ENCODE measurements around the gene HOXA5.

HOXA5 gene

DNA sequence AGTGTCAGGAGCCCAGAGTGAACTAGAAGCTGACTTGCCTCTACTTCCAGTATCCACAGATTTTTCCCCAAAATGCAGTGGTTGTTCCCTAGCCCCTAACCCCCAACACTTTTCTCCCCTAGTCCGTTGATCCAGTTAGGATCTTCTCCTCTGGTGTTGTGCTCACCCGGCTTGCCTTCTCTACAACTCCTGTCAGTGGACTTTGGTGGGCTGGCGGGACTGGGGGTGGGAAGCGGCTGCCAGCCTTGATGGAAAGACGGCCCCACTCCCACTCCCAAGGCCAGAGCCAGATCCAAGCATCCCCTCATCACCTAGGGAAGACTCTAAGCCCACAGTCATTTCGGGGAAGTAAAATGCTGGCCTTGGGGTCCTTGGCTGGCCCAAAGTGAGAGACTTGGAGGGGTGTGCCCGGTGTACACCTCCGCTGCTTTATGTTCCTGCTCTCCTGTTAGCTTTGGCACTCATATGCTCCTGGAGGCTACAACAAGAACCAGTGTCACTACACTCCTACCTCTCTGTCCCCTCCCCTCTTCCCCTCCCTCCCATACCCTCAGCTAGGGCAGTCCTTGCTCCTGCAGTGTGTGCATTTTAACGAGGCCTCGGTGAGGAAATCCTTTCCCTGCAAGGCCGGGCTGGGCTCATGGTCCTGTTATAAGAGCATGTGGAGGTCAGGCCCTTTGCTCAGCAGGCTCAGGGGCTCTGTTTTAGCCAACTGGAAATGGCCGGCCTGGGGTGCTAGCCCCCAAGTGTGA lies 31.6 kb upstream of the HOXA5 start (continued):
- TF ChIP-seq, protein P1, sequence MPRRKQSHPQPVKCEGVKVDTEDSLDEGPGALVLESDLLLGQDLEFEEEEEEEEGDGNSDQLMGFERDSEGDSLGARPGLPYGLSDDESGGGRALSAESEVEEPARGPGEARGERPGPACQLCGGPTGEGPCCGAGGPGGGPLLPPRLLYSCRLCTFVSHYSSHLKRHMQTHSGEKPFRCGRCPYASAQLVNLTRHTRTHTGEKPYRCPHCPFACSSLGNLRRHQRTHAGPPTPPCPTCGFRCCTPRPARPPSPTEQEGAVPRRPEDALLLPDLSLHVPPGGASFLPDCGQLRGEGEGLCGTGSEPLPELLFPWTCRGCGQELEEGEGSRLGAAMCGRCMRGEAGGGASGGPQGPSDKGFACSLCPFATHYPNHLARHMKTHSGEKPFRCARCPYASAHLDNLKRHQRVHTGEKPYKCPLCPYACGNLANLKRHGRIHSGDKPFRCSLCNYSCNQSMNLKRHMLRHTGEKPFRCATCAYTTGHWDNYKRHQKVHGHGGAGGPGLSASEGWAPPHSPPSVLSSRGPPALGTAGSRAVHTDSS (tag by site-specific recombination; IDR thresholded peaks at IDR 0.05) = no peak
- TF ChIP-seq KLF7 (tag by site-specific recombination; IDR thresholded peaks at IDR 0.05; ENCODE audit: borderline replicate concordance) = no peak
- TF ChIP-seq, protein P2, sequence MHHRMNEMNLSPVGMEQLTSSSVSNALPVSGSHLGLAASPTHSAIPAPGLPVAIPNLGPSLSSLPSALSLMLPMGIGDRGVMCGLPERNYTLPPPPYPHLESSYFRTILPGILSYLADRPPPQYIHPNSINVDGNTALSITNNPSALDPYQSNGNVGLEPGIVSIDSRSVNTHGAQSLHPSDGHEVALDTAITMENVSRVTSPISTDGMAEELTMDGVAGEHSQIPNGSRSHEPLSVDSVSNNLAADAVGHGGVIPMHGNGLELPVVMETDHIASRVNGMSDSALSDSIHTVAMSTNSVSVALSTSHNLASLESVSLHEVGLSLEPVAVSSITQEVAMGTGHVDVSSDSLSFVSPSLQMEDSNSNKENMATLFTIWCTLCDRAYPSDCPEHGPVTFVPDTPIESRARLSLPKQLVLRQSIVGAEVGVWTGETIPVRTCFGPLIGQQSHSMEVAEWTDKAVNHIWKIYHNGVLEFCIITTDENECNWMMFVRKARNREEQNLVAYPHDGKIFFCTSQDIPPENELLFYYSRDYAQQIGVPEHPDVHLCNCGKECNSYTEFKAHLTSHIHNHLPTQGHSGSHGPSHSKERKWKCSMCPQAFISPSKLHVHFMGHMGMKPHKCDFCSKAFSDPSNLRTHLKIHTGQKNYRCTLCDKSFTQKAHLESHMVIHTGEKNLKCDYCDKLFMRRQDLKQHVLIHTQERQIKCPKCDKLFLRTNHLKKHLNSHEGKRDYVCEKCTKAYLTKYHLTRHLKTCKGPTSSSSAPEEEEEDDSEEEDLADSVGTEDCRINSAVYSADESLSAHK (tag by site-specific recombination; IDR thresholded peaks at IDR 0.05) = no peak
- TF ChIP-seq, protein P3, sequence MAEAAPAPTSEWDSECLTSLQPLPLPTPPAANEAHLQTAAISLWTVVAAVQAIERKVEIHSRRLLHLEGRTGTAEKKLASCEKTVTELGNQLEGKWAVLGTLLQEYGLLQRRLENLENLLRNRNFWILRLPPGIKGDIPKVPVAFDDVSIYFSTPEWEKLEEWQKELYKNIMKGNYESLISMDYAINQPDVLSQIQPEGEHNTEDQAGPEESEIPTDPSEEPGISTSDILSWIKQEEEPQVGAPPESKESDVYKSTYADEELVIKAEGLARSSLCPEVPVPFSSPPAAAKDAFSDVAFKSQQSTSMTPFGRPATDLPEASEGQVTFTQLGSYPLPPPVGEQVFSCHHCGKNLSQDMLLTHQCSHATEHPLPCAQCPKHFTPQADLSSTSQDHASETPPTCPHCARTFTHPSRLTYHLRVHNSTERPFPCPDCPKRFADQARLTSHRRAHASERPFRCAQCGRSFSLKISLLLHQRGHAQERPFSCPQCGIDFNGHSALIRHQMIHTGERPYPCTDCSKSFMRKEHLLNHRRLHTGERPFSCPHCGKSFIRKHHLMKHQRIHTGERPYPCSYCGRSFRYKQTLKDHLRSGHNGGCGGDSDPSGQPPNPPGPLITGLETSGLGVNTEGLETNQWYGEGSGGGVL (tag by site-specific recombination; IDR thresholded peaks at IDR 0.05) = peak; percentile 85

DNA sequence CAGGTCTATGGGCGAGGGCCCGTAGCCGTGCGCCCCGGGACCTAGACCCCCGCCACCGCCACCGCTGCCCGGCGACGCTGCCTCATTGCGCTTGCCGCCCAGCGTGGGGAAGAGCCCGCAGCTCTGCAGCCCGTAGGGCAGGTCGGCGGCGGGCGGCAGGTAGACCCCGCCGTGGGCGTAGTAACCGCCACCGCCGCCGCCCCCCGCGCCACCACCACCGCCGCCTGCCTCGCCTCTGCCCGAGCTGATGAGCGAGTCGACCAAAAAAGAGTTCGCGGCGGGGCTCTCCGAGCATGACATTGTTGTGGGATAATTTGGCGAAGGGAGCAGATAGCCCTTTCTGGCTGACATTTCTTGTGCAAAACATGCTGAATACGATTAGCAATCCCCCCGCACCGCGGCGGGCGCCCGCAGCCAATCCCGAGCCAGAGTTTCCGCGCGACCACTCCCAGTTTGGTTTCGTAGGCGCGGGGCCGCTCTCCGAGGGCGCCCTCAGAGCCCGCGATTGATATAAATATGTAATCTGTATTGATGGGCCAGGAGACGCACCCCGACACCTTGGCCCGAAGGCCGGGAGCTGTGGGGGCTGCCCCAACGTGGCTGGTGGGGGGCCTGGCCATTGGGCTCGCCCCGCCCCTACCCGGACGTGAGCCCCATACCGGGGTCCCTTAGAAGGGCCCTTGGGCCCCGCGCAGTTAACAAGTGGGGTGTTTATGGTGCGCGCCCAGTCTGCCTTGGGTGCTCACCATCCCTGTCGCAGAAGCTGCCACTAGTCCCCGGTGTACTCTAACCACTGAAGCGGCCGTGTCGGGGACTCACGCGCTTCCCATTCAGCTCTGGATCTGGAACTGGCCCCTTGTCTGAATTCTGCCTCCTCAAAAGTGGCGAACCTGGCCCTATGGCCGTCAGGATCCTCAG lies 30.7 kb upstream of the HOXA5 start, which contains the start of gene HOXA10:
HOXA10 (minus strand) TSS at position 365 of the 918 bp plus-strand sequence; CDS start at position 351, 14 bp downstream.
- Histone ChIP-seq H3K36me3 (ENCODE audit: control insufficient read depth in 2 of 2, insufficient read depth in 1 of 2, low read length in 2 of 2) (peaks cover 8% of the 10 kb centered on the region in 2 experiments), H3K4me1 (ENCODE audit: control insufficient read depth, insufficient read depth, low read length) (peaks cover 10% of the 10 kb centered on the region), H3K27ac (ENCODE audit: extremely low read depth, low read depth, low read length) (peak within 1 kb of the TSS; percentile 100), H3K9me3 (ENCODE audit: control insufficient read depth, insufficient read depth, low read depth, low read length) (no peaks in the 10 kb centered on the region), H3K4me3 (ENCODE audit: low read depth, low read length) (peak within 1 kb of the TSS; percentile 76)
- ChIA-PET CTCF (interaction anchor here (0.7 to 2.2 kb wide), 2 partner anchors 10 to 60 kb away, joined by 3 to 7 read pairs; partner anchors contain the start of gene HOXA11), POLR2A (interaction anchor here (1.1 to 11.2 kb wide), 10 partner anchors 8 to 1312 kb away, joined by 3 to 237 read pairs (median 4); partner anchors contain the start of genes HOXA11, HOXA13 and HOXA6)
- TF ChIP-seq ZNF302 (tag by site-specific recombination; IDR thresholded peaks at IDR 0.05; ENCODE audit: low read depth) (no peak), ZNF335 (tag by site-specific recombination; conservative IDR thresholded peaks at IDR 0.05) (peak; percentile 81), GLIS2 (tag by site-specific recombination; IDR thresholded peaks at IDR 0.05) (peak; percentile 75), ZFP3 (tag by site-specific recombination; IDR thresholded peaks at IDR 0.05; ENCODE audit: low read depth) (no peak), ZSCAN30 (tag by site-specific recombination; IDR thresholded peaks at IDR 0.05) (peak; percentile 62; the same call in 1 of the 2 replicates), ZEB2 (tag by site-specific recombination; IDR thresholded peaks at IDR 0.05) (peak; percentile 69), PRDM1 (tag by site-specific recombination; IDR thresholded peaks at IDR 0.05) (no peak), BCL11B (tag by site-specific recombination; IDR thresholded peaks at IDR 0.05; ENCODE audit: low read depth) (peak; percentile 46; the same call in 1 of the 2 replicates), ZFP41 (tag by site-specific recombination; IDR thresholded peaks at IDR 0.05; ENCODE audit: borderline replicate concordance) (no peak), KLF8 (tag by site-specific recombination; IDR thresholded peaks at IDR 0.05) (peak; percentile 66; the same call in 1 of the 2 replicates), ZBTB48 (tag by site-specific recombination; IDR thresholded peaks at IDR 0.05) (peak; percentile 63; the same call in 1 of the 2 replicates), ZNF394 (tag by site-specific recombination; IDR thresholded peaks at IDR 0.05; ENCODE audit: borderline replicate concordance) (peak; percentile 19; the same call in 1 of the 2 replicates), ZNF341 (tag by site-specific recombination; IDR thresholded peaks at IDR 0.05; ENCODE audit: low read depth) (peak; percentile 52), KLF1 (tag by site-specific recombination; IDR thresholded peaks at IDR 0.05) (no peak), FEZF1 (tag by site-specific recombination; IDR thresholded peaks at IDR 0.05) (no peak)
- TF ChIP-seq, protein P4, sequence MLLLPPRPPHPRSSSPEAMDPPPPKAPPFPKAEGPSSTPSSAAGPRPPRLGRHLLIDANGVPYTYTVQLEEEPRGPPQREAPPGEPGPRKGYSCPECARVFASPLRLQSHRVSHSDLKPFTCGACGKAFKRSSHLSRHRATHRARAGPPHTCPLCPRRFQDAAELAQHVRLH (tag by site-specific recombination; IDR thresholded peaks at IDR 0.05) = no peak
- TF ChIP-seq, protein P5, sequence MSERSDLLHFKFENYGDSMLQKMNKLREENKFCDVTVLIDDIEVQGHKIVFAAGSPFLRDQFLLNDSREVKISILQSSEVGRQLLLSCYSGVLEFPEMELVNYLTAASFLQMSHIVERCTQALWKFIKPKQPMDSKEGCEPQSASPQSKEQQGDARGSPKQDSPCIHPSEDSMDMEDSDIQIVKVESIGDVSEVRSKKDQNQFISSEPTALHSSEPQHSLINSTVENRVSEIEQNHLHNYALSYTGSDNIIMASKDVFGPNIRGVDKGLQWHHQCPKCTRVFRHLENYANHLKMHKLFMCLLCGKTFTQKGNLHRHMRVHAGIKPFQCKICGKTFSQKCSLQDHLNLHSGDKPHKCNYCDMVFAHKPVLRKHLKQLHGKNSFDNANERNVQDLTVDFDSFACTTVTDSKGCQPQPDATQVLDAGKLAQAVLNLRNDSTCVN (tag by site-specific recombination; optimal IDR thresholded peaks at IDR 0.05) = peak; percentile 41
- TF ChIP-seq, protein P6, sequence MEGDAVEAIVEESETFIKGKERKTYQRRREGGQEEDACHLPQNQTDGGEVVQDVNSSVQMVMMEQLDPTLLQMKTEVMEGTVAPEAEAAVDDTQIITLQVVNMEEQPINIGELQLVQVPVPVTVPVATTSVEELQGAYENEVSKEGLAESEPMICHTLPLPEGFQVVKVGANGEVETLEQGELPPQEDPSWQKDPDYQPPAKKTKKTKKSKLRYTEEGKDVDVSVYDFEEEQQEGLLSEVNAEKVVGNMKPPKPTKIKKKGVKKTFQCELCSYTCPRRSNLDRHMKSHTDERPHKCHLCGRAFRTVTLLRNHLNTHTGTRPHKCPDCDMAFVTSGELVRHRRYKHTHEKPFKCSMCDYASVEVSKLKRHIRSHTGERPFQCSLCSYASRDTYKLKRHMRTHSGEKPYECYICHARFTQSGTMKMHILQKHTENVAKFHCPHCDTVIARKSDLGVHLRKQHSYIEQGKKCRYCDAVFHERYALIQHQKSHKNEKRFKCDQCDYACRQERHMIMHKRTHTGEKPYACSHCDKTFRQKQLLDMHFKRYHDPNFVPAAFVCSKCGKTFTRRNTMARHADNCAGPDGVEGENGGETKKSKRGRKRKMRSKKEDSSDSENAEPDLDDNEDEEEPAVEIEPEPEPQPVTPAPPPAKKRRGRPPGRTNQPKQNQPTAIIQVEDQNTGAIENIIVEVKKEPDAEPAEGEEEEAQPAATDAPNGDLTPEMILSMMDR (tag by site-specific recombination; IDR thresholded peaks at IDR 0.05) = no peak
